Adipocyte (in vitro differentiated cells): Measurements from ENCODE around the gene KRTAP3-1.
A peak's percentile ranks its signal among the peaks of the same experiment; 100 is the strongest.
"Not testable (repeated sequence)": the region's sequence is repeated elsewhere in the genome, so short reads cannot be mapped to it uniquely, and the experiment has no call there.

ENCODE experiments used
- DNase-seq: peaks from one replicate; pipeline ENCODE4 v3.0.0-alpha.2; 2015; ENCODE audit warnings: low read depth
- H3K27me3 ChIP-seq: replicated peaks from 2 replicates; pipeline ENCODE4 v1.7.0; 2013; ENCODE audit warnings: mild to moderate bottlenecking, low read length, moderate library complexity; ENCODE audit not compliant: control insufficient read depth, insufficient read depth
- H3K36me3 ChIP-seq: 2 replicates; pipeline ENCODE4 v1.7.0; 2013; ENCODE audit warnings: low read length, mild to moderate bottlenecking, moderate library complexity; ENCODE audit not compliant: control insufficient read depth, insufficient read depth, severe bottlenecking
- H3K4me1 ChIP-seq: 2 replicates; pipeline ENCODE4 v1.7.0; 2013; ENCODE audit warnings: mild to moderate bottlenecking, low read length, moderate library complexity; ENCODE audit not compliant: control insufficient read depth, insufficient read depth
- H3K4me3 ChIP-seq: 2 replicates; pipeline ENCODE4 v1.7.0; 2013; ENCODE audit warnings: mild to moderate bottlenecking, low read length, moderate library complexity
- H3K9ac ChIP-seq: 2 replicates; pipeline ENCODE4 v1.7.0; 2013; ENCODE audit warnings: mild to moderate bottlenecking, low read length, moderate library complexity
- H3K9me3 ChIP-seq: 2 replicates; pipeline ENCODE4 v1.7.0; 2013; ENCODE audit warnings: mild to moderate bottlenecking, low read length, moderate library complexity; ENCODE audit not compliant: control insufficient read depth

Gene KRTAP3-1

DNA sequence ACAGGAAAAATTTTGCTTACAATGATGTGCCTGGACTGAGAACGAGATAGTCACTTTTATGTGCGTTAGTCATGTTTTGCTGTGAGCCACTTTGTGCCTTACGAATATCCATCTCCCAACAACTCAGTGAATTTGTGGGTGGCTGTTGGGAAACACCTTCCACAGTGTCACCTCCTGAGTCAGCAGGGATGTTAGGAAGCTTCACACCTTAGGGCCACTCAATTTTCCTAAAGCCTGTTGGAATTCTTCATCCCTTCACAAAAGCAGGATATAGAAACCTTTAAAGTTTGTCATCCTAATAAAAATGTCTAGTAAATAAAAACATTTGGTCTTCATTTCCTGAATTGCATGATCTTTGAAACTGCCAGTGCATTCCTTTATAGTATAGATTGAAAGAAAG lies 4.3 kb upstream of the KRTAP3-1 start:
- no peaks in the 10 kb centered on the region for H3K27me3 ChIP-seq
- no peak overlapping the region for H3K4me3 ChIP-seq
- no peak for DNase-seq
- peaks cover 22% of the 10 kb centered on the region for H3K4me1 ChIP-seq
- no peak overlapping the region for H3K9ac ChIP-seq
- no peaks in the 10 kb centered on the region for H3K9me3 ChIP-seq
- no peaks in the 10 kb centered on the region for H3K36me3 ChIP-seq

DNA sequence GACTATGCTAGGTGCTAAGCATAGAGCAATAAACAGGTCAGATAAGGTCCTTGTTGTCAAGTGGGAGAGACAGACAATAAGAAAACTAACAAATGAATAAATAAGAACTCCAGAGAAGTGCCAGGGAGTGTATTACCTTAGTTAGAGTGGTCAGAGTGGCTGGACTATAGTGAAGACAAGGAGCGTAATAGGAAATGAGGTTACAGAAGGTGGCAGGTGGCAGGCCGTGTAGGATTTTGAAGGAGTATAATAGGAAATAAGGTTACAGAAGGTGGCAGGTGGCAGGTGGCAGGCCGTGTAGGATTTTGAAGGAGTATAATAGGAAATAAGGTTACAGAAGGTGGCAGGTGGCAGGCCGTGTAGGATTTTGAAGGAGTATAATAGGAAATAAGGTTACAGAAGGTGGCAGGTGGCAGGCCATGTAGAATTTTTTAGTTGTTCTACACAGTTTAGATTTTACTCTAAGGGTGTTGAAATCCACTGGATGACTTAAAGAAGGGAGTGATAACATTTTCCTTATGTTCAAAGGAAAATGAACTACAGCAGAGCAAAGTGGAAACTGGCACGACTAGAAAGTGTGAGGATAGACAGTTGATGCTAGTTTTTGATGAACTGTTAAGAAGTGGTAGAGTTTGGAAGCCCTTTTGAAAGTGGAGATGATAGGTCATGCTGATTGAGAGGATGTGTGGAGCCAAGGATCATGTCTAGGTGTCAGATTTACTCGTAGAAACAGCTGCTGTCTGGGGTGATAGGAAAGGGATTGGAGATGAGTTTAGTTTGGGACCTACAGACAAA lies 3.6 kb upstream of the KRTAP3-1 start:
- Histone ChIP-seq H3K36me3 (no peaks in the 10 kb centered on the region), H3K4me3 (no peak overlapping the region), H3K9ac (no peak overlapping the region), H3K9me3 (no peaks in the 10 kb centered on the region), H3K4me1 (peaks cover 18% of the 10 kb centered on the region), H3K27me3 (no peaks in the 10 kb centered on the region)
- DNase-seq, result no peak

DNA sequence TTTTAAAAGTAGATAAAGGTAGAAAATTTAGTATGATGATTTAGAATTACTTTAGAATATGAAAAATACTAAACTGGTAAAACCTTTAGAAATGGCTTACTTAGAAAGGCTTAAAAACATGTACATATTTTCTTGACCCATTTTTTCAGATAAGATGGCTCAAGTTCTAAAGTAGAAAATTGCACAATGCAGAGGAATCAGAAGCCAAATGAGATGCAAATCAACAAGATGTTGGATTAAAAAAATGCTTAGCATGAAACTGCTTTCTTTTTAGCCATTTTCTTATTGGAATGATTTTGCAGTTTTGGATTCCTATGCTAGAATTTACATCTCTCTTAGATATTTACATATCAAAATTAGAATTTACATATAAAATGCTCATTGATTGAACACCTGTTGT lies 1.5 kb upstream of the KRTAP3-1 start:
- no peak overlapping the region for H3K4me3 ChIP-seq
- H3K9me3 ChIP-seq, result no peaks in the 10 kb centered on the region
- no peaks in the 10 kb centered on the region for H3K36me3 ChIP-seq
- peak; percentile 72 for DNase-seq
- H3K9ac ChIP-seq, result no peak overlapping the region
- H3K4me1 ChIP-seq, result peaks cover 13% of the 10 kb centered on the region
- no peaks in the 10 kb centered on the region for H3K27me3 ChIP-seq

DNA sequence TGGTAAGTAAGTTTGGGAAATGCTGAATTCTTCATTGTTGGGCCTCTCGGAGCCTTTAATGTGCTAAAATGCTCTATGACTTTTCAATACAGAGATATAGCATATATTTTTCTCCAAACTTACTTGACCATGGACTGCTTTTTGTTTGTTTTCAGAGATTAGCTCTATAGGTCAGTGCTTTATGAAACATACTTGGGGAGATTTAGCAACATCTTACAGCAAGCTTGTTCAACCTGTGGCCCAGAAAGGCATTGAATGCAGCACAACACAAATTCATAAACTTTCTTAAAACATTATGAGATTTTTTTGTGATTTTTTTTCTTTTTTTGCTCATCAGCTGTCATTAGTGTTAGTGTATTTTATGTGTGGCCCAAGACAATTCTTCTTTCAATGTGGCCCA lies 1.0 kb upstream of the KRTAP3-1 start:
- no peak overlapping the region for H3K9ac ChIP-seq
- peak; percentile 54 for DNase-seq
- H3K36me3 ChIP-seq, result no peaks in the 10 kb centered on the region
- H3K27me3 ChIP-seq, result no peaks in the 10 kb centered on the region
- no peak overlapping the region for H3K4me3 ChIP-seq
- H3K4me1 ChIP-seq, result peaks cover 10% of the 10 kb centered on the region
- H3K9me3 ChIP-seq, result no peaks in the 10 kb centered on the region

DNA sequence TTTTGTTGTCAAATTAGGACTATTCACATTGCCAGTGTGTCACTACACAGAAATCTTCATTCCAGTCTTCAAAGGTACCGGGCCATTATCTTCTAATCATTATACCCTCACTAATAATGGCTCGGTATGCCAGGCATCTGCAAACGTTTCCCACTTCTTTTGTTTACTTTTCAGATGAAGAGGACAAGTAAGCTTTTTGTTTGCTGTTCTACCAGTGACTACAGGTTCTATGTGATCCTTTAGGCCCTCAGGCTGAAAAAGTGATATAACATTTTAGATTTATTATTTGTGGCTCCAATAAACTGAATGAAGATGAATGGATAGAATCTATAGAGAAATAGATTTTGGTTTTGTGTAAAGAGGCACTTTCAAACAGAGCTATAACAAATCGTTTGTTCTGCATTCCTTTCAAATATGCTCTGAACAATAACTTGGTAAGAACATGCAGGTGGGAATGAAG lies 403 bp upstream of the KRTAP3-1 start:
- no peaks in the 10 kb centered on the region for H3K9me3 ChIP-seq
- no peak overlapping the region for H3K4me3 ChIP-seq
- no peak for DNase-seq
- peaks cover 10% of the 10 kb centered on the region for H3K4me1 ChIP-seq
- H3K27me3 ChIP-seq, result no peaks in the 10 kb centered on the region
- no peak overlapping the region for H3K9ac ChIP-seq
- no peaks in the 10 kb centered on the region for H3K36me3 ChIP-seq

DNA sequence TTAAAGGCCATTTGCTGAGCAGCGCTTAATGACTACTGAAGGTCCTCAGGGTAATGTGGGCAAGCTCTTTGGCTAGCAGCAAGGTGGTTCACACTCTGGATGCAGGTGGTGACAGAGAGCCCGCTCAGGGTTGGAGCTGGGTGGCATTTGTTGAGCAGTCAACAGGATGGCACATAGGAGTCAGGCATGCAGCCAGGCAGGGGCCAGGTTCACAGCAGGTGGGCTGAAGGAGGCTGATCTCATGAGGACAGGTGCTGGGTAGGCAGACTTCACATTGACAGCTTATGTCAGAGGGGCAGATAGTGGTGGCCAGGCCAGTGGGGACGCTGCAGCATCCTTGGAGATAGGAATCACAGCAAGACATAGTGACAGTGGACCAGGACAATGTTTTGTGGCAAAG lies 4.5 kb downstream of the KRTAP3-1 start:
- Histone ChIP-seq H3K27me3 (no peaks in the 10 kb centered on the region), H3K4me3 (no peak overlapping the region), H3K9me3 (no peaks in the 10 kb centered on the region), H3K36me3 (no peaks in the 10 kb centered on the region), H3K9ac (no peak overlapping the region), H3K4me1 (no peaks in the 10 kb centered on the region)
- DNase-seq, result no peak

DNA sequence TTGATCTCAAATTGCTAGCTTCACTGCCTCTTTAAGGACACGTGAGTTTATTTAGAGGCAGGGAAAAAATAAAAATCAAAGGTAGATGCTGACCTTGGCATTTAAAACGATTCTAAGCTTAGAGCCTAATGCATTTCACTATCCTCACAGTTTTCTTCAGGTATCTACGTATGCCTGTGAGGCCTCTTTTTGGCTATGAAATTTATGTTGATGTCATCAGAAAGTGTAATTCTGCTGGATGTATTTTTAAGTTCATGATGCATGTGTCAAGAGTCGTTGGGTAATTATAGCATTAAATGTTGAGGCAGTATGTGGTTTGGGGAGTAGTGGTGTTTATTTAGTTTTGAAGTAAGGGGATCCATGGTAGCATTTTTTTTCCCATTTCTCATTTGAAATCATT lies 5.0 kb downstream of the KRTAP3-1 start:
- Histone ChIP-seq H3K4me3 (no peak overlapping the region), H3K36me3 (no peaks in the 10 kb centered on the region), H3K9ac (no peak overlapping the region), H3K27me3 (no peaks in the 10 kb centered on the region), H3K4me1 (no peaks in the 10 kb centered on the region), H3K9me3 (no peaks in the 10 kb centered on the region)
- no peak for DNase-seq

DNA sequence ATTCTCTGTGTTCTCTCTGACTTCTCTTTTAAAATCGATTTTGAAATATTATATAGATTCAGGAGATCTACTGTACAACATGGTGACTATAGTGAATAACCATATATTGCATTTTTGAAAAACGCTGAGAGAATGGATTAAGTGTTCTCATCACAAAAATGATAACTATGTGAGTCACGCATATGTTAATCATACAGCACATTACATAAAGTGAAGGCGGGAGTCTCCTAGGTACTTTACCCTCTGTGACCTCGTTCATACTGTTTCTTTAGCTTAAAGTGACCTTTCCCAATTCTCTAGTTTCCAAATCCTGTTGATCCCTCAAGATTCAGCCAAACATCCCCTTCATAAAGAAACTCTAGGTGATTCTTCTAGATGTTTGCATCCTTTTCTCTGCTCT lies 6.1 kb downstream of the KRTAP3-1 start:
- Histone ChIP-seq H3K9me3 (no peaks in the 10 kb centered on the region), H3K4me3 (no peak overlapping the region), H3K9ac (no peak overlapping the region), H3K36me3 (no peaks in the 10 kb centered on the region), H3K27me3 (no peaks in the 10 kb centered on the region), H3K4me1 (no peaks in the 10 kb centered on the region)
- DNase-seq, result peak; percentile 58

DNA sequence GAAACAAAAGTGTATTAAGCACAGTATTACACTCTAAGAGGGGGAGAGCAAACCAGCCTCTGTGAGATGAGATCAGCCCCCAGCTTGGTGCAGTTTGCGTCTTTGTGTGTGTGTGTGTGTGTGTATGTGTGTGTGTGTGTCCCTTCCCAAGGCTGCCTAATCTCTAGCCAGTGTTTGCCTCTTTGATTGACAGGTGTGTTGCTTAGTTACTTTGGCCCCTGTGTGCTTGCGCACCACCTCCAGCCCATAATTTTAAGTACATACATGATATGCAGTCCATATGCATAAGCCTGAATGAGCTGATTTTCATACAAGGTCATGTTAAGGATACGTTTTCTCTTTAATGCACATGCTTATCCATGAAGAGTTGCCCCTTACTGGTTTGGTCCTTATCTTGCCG lies 7.1 kb downstream of the KRTAP3-1 start:
- no peaks in the 10 kb centered on the region for H3K36me3 ChIP-seq
- no peak overlapping the region for H3K9ac ChIP-seq
- H3K4me1 ChIP-seq, result no peaks in the 10 kb centered on the region
- no peaks in the 10 kb centered on the region for H3K9me3 ChIP-seq
- H3K4me3 ChIP-seq, result no peak overlapping the region
- DNase-seq, result no peak
- peaks cover 3% of the 10 kb centered on the region for H3K27me3 ChIP-seq

DNA sequence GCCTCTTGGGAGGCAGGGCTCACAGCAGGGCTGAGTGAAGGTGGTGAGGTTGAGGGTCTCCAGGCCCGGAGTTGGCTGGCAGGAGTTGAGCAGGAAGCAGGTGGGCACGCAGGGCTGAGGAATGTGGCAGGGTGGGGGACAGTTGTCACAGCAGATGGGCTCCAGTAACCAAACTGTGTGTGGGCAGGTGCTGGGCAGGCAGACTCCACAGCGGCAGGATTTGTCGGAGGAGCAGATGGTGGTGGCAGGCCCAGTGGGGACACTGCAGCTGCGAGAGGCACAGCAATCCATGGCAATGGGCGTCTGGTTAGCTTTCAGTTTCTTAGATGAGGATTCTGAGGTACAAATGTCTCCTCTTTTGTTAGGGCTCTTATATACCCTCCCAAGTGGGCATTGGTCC lies 9.4 kb downstream of the KRTAP3-1 start, which contains the start of gene KRTAP3-2:
TSS of gene KRTAP3-2 (minus strand) at position 344 of the 400 bp plus-strand sequence. CDS start at position 291, 53 bp downstream.
- not testable (repeated sequence) for H3K4me1 ChIP-seq, H3K9ac ChIP-seq, H3K9me3 ChIP-seq, H3K36me3 ChIP-seq, DNase-seq, H3K27me3 ChIP-seq, H3K4me3 ChIP-seq

DNA sequence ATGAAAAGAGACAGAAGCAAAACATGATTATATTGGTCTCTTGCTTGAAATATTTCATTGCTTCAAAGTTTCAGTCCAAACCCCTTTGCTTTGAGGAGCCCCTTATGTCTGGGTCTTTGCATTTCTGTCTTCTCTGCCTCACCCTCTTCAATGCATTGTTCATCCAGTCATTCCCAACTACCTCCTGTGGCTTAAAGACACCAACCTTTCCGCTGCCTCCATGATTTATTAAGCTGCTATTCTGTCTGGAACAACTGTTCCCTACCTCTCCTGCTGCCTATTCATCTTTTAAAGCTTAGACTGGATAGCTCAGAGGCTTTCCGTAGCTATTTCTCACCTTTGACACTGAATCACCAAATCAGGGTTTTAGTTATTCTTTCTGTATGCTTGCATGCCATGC lies 11.6 kb downstream of the KRTAP3-1 start:
- Histone ChIP-seq H3K27me3 (peaks cover 3% of the 10 kb centered on the region), H3K36me3 (no peaks in the 10 kb centered on the region), H3K9me3 (no peaks in the 10 kb centered on the region), H3K9ac (no peak overlapping the region), H3K4me3 (no peak overlapping the region), H3K4me1 (no peaks in the 10 kb centered on the region)
- DNase-seq, result no peak

DNA sequence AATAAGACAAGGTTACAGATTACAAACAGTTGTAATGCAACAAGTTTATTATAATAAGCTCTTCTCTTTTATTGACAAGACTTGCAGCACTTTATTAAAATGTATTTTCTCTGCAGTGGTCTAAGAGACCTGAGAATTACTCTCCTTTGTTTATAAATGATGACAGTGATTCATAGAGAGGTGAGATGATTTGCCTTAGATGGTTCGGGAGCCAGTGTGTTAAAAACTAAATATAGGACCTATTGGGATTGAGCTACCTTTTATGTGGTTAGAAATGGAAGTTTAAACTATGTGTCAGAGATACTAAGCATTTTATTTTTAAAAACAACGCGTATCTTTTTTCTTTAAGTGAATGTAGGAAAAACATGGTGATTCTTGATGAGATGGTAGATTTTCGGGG lies 12.1 kb downstream of the KRTAP3-1 start:
- H3K36me3 ChIP-seq, result no peaks in the 10 kb centered on the region
- no peak overlapping the region for H3K9ac ChIP-seq
- no peak overlapping the region for H3K4me3 ChIP-seq
- no peak for DNase-seq
- H3K9me3 ChIP-seq, result no peaks in the 10 kb centered on the region
- no peaks in the 10 kb centered on the region for H3K4me1 ChIP-seq
- peaks cover 3% of the 10 kb centered on the region for H3K27me3 ChIP-seq
